Pons (tissue), 1 donor: Measurements from ENCODE around the gene MEIS1.

Source experiments
- DNase-seq: peaks from one replicate; pipeline ENCODE4 v3.0.0-alpha.2; 2016; ENCODE audit warnings: low spot score

The MEIS1 gene

GRCh38 chr2:66535574-66536289 lies 100.8 kb downstream of the MEIS1 start:
- peak; percentile 43 for DNase-seq

DNA sequence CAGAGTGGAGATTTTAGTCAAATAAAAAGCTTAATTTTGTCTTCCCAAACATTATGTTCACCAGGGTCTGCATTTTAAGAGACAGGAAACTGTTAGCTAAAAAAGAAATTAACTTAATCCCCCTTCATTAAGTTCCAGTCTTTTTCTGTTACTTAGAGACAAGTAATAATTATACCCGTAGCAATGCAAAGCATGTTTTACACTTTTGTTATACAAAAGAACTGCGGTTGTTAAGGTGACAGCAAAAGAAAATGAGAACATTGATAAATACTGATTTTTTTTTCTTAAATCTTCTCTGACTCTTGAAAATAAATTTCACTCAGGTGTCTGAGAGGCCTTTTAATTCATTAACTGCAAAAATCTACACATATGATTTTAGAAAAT lies 101.4 kb downstream of the MEIS1 start:
- no peak for DNase-seq

- DNase-seq = peak; percentile 53
Observed at GRCh38 chr2:66536997-66537396, 102.1 kb downstream of the MEIS1 start.

GRCh38 chr2:66538291-66538690 lies 103.4 kb downstream of the MEIS1 start:
- peak; percentile 32 for DNase-seq

DNA sequence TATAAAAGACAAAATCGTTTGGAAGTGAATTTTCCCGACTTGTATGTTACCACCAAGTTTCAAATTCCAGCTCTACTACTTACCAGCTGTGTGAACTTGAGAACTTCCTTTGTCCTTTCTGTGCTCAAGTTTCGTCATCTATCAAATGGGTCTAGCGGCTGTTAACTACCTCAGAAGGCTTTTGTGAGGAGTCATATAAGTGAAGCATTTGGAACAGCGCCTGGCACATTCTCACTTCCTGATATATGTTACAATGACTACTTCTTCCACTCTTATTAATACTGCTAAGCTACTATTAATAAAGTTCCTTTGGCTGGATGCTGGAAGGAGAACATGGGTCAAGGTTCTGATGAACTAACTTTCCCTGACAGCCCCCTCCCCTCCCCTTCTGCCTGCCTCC lies 104.5 kb downstream of the MEIS1 start:
- DNase-seq = peak; percentile 40

GRCh38 chr2:66541646-66542045 lies 106.7 kb downstream of the MEIS1 start:
- DNase-seq = peak; percentile 97

- DNase-seq = peak; percentile 24
Observed at GRCh38 chr2:66543257-66543767, 108.4 kb downstream of the MEIS1 start.

DNA sequence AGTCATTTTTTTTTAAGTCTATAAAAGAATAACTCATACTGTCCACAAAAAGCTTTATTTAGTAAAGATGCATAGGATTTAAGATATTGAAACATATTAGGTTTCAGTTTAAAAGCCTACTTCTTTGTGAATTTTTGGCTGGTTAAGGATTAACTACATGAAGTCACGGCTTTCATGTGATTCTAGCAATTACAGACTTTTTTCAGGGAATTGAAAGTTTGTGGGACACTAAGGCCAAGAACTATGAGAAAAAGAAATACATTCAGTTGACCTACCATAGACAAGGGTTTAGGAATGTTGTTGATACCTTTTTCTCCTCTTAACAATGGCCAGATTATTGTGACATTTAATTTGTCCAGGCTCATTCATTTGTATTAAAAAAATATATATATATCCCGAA lies 109.3 kb downstream of the MEIS1 start:
- peak; percentile 38 for DNase-seq

- DNase-seq = no peak
Observed at GRCh38 chr2:66545258-66545657, 110.3 kb downstream of the MEIS1 start.

- DNase-seq = no peak
Observed at GRCh38 chr2:66547118-66547517, 112.2 kb downstream of the MEIS1 start.

- peak; percentile 41 for DNase-seq
Observed at GRCh38 chr2:66547887-66548286, 113.0 kb downstream of the MEIS1 start.

DNA sequence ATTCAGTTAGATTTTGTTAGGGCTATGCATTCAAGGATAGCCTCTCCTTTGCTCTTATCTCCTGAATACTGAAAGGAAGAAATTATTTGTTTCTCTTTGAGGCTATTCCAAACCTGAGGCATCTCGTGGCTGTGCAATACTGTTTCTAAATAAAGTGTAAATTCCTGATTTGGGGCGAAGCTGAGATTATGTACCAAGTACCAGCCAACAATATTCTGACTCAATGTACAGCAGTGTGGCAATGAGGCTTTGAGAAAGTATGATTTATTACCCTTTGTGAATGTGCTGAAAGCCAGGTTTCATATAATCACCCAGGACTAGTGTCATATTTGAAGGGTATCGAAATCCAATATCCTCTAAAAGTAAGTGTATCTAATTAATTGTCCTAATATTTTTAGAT lies 113.5 kb downstream of the MEIS1 start:
- DNase-seq = no peak

DNA sequence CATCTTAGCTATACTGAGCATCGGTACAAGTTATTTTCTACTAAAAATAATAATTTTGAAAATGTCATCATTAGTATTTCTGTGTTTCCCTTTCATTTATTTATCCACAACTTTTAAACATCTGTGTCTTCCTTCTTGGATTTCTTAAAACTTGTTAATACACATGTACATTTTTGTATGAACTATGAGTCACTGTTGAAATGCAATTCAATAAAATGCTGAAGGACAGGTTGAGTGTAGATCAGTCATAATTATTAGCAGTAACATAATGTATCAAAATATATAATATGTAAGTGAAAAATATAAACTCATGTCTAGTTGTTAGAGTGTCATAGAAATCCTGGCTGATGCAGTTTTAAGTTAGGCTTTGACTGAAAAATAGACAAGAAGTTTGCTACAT lies 115.9 kb downstream of the MEIS1 start:
- no peak for DNase-seq

- DNase-seq = peak; percentile 29
Observed at GRCh38 chr2:66553370-66553769, 118.4 kb downstream of the MEIS1 start.

- DNase-seq = no peak
Observed at GRCh38 chr2:66555091-66555490, 120.2 kb downstream of the MEIS1 start.

DNA sequence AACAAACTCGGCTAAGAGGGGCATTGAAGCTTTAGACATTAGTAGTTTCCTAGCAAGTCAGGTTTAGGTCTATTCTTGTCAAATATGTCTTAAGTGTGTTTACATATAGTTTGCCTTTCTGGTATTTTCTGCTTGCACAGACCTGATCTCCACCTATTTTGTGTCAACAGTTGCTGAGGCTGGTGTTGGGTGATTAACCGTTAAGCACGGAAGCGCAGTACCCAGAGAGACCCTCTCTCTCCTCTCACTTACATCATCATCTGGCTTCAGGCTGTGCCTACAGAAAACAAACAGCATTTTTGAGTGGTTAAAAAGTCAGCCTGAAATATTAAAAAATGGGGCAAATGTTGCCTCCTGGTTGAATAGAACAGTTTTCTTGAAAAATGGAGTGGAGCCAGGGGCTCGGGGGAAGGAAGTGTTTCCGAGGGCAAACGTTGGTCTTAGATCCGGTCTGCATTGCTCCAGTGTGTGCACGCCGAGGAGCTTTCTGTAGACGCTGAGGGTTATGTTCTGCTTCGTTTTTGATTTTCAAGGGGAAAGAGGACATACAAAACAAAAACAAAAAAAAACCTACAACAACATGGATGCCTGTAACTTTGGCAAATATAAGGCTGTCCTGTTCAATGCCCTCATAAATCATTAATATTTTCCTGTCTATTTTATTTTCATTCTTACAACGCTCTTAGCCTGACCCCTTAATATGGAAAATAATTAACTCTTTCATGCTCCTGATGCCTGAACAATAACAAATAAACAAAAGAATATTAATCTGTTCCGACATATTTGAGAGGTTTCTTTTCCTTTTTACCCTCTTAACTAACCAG lies 120.8 kb downstream of the MEIS1 start:
- peak; percentile 61 for DNase-seq

DNA sequence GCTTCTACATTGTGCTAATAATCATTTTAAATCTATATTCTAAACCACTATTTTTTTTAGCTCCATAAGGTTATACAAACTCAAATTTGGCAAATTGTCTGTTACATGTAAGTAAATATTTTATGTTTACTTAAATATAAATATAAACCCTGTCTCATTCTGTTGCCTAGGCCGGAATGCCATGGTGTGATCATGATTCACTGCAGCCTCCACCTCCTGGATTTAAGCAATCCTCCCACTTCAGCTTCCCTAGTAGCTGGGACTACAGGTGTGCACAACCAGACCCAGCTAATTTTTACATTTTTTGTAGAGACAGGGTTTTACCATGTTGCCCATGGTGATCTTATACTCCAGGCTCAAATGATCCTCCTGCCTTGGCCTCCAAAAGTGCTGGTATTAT lies 124.7 kb downstream of the MEIS1 start:
- no peak for DNase-seq

GRCh38 chr2:66560683-66561082 lies 125.8 kb downstream of the MEIS1 start:
- no peak for DNase-seq

- peak; percentile 37 for DNase-seq
Observed at GRCh38 chr2:66561645-66562303, 126.8 kb downstream of the MEIS1 start.

DNA sequence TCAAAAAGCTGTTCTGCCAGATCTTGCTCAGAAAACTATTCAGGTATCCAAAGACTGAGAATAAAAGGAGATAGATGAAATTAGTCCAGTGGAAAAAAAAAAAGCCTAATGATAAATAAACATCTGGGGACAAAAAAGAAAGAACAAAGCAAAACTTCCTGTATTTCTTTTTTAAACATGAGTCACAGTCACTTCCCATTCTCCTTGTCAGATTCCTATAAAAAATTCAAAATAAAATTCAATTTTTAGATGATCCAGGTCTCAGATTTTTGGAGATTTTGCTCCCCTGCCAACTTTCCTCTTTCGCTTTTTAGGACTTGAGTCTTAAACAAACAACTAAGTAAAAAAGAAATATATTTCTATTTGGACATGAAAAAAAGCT lies 127.4 kb downstream of the MEIS1 start:
- no peak for DNase-seq

- no peak for DNase-seq
Observed at GRCh38 chr2:66563473-66563872, 128.5 kb downstream of the MEIS1 start.

GRCh38 chr2:66565291-66565690 lies 130.4 kb downstream of the MEIS1 start:
- no peak for DNase-seq
